ENCODE measurements around the gene FNBP1. TPM values are rescaled to one million over a fixed set of nuclear protein-coding genes. Genes with fewer than 3 reads are reported as not detected.

Gene FNBP1
- total and polyA plus RNA-seq, 2 experiments from 2014 or later: 19.5 to 21.0 TPM

- H3K36me3 ChIP-seq (replicated peaks; ENCODE audit: insufficient read depth, low read depth): no peaks in the 10 kb centered on the region
- no peak overlapping the region for H2AFZ ChIP-seq
- H3K4me3 ChIP-seq: no peak overlapping the region
- H3K27me3 ChIP-seq: no peaks in the 10 kb centered on the region
- H3K4me1 ChIP-seq (ENCODE audit: insufficient read depth): no peaks in the 10 kb centered on the region
- WGBS (ENCODE audit: low lambda C conversion rate, missing lambda C conversion rate): 92% methylated on average over 7 of the region's 7 CpGs
- H3K79me2 ChIP-seq: no peaks in the 10 kb centered on the region
- DNase-seq (ENCODE audit: low spot score): no peak
- no peaks in the 10 kb centered on the region for H3K9me3 ChIP-seq (ENCODE audit: low read depth)
- H3K27ac ChIP-seq: no peak overlapping the region
- TF ChIP-seq EZH2phosphoT487 (IDR thresholded peaks at IDR 0.05; ENCODE audit: low read depth, severe bottlenecking, unreplicated experiment) (no peak), CTCF (IDR thresholded peaks at IDR 0.05; ENCODE audit: poor library complexity) (no peak), EZH2 (IDR thresholded peaks at IDR 0.05; ENCODE audit: borderline replicate concordance) (no peak)
- H3K9me2 ChIP-seq (replicated peaks; ENCODE audit: insufficient read depth): no peaks in the 10 kb centered on the region
- no peak overlapping the region for H3K4me2 ChIP-seq
- H4K20me1 ChIP-seq (ENCODE audit: insufficient read depth, poor library complexity, severe bottlenecking): no peaks in the 10 kb centered on the region
These were observed 185.8 kb downstream of the FNBP1 start for GRCh38 chr9:129857207-129857606.

GRCh38 chr9:129854588-129855110 is 188.3 kb downstream of the FNBP1 start:
- H3K4me2 ChIP-seq: no peak overlapping the region
- H3K79me2 ChIP-seq: no peaks in the 10 kb centered on the region
- no peaks in the 10 kb centered on the region for H3K9me3 ChIP-seq (ENCODE audit: low read depth)
- no peak overlapping the region for H3K27ac ChIP-seq
- H2AFZ ChIP-seq: no peak overlapping the region
- WGBS (ENCODE audit: low lambda C conversion rate, missing lambda C conversion rate): 95% methylated on average over 4 of the region's 4 CpGs
- DNase-seq (ENCODE audit: low spot score): no peak
- no peak for TF ChIP-seq EZH2 (IDR thresholded peaks at IDR 0.05; ENCODE audit: borderline replicate concordance)
- no peak for TF ChIP-seq EZH2phosphoT487 (IDR thresholded peaks at IDR 0.05; ENCODE audit: low read depth, severe bottlenecking, unreplicated experiment)
- TF ChIP-seq CTCF (IDR thresholded peaks at IDR 0.05; ENCODE audit: poor library complexity): no peak
- H3K36me3 ChIP-seq (replicated peaks; ENCODE audit: insufficient read depth, low read depth): no peaks in the 10 kb centered on the region
- no peaks in the 10 kb centered on the region for H3K9me2 ChIP-seq (replicated peaks; ENCODE audit: insufficient read depth)
- H3K27me3 ChIP-seq: no peaks in the 10 kb centered on the region
- no peaks in the 10 kb centered on the region for H4K20me1 ChIP-seq (ENCODE audit: insufficient read depth, poor library complexity, severe bottlenecking)
- no peaks in the 10 kb centered on the region for H3K4me1 ChIP-seq (ENCODE audit: insufficient read depth)
- no peak overlapping the region for H3K4me3 ChIP-seq

- Histone ChIP-seq H3K36me3 (replicated peaks; ENCODE audit: insufficient read depth, low read depth) (no peaks in the 10 kb centered on the region), H2AFZ (no peak overlapping the region), H4K20me1 (ENCODE audit: insufficient read depth, poor library complexity, severe bottlenecking) (no peaks in the 10 kb centered on the region), H3K4me2 (no peak overlapping the region), H3K9me2 (replicated peaks; ENCODE audit: insufficient read depth) (no peaks in the 10 kb centered on the region), H3K4me3 (no peak overlapping the region), H3K4me1 (ENCODE audit: insufficient read depth) (no peaks in the 10 kb centered on the region), H3K27me3 (no peaks in the 10 kb centered on the region), H3K79me2 (no peaks in the 10 kb centered on the region), H3K27ac (no peak overlapping the region), H3K9me3 (ENCODE audit: low read depth) (no peaks in the 10 kb centered on the region)
- 56% methylated on average over 3 of the region's 3 CpGs for WGBS (ENCODE audit: low lambda C conversion rate, missing lambda C conversion rate)
- no peak for DNase-seq (ENCODE audit: low spot score)
- TF ChIP-seq EZH2phosphoT487 (IDR thresholded peaks at IDR 0.05; ENCODE audit: low read depth, severe bottlenecking, unreplicated experiment) (no peak), EZH2 (IDR thresholded peaks at IDR 0.05; ENCODE audit: borderline replicate concordance) (no peak)
These were observed 189.4 kb downstream of the FNBP1 start for GRCh38 chr9:129853614-129854013.

DNA sequence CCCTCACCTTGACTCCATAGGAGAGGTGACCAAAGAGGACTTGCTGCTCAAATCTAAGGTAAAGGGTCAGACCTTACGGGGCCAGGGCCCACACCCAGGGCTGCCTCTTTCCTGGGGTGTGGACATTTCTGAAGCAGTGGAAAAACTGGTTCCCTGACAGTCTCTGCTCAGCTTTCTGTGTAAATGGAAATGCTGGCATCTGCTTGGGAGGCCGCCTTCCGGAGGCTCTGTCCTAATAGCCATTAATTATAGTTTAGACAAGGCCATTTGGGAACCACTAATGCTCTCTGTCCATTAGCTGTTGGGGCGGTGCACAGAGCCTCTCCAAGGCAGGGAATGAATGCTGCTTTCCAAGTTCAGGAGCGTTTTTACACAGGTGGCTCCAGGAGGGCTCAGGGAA is 190.4 kb downstream of the FNBP1 start:
- Histone ChIP-seq H3K9me3 (ENCODE audit: low read depth) (no peaks in the 10 kb centered on the region), H3K79me2 (no peaks in the 10 kb centered on the region), H3K4me3 (no peak overlapping the region), H3K27ac (peak overlapping the region; percentile 19), H4K20me1 (ENCODE audit: insufficient read depth, poor library complexity, severe bottlenecking) (no peaks in the 10 kb centered on the region), H2AFZ (no peak overlapping the region), H3K27me3 (no peaks in the 10 kb centered on the region), H3K4me1 (ENCODE audit: insufficient read depth) (no peaks in the 10 kb centered on the region), H3K9me2 (replicated peaks; ENCODE audit: insufficient read depth) (no peaks in the 10 kb centered on the region), H3K4me2 (no peak overlapping the region), H3K36me3 (replicated peaks; ENCODE audit: insufficient read depth, low read depth) (no peaks in the 10 kb centered on the region)
- 63% methylated on average over 5 of the region's 5 CpGs for WGBS (ENCODE audit: low lambda C conversion rate, missing lambda C conversion rate)
- no peak for DNase-seq (ENCODE audit: low spot score)
- TF ChIP-seq EZH2 (IDR thresholded peaks at IDR 0.05; ENCODE audit: borderline replicate concordance) (no peak), EZH2phosphoT487 (IDR thresholded peaks at IDR 0.05; ENCODE audit: low read depth, severe bottlenecking, unreplicated experiment) (no peak), CTCF (IDR thresholded peaks at IDR 0.05; ENCODE audit: poor library complexity) (no peak)

Measured in hepatocyte (in vitro differentiated cells).